Measurements from ENCODE around the gene DUSP16.
A peak's percentile ranks its signal among the peaks of the same experiment; 100 is the strongest.
"Not testable (repeated sequence)": the region's sequence is repeated elsewhere in the genome, so short reads cannot be mapped to it uniquely, and the experiment has no call there.

The DUSP16 gene

DNA sequence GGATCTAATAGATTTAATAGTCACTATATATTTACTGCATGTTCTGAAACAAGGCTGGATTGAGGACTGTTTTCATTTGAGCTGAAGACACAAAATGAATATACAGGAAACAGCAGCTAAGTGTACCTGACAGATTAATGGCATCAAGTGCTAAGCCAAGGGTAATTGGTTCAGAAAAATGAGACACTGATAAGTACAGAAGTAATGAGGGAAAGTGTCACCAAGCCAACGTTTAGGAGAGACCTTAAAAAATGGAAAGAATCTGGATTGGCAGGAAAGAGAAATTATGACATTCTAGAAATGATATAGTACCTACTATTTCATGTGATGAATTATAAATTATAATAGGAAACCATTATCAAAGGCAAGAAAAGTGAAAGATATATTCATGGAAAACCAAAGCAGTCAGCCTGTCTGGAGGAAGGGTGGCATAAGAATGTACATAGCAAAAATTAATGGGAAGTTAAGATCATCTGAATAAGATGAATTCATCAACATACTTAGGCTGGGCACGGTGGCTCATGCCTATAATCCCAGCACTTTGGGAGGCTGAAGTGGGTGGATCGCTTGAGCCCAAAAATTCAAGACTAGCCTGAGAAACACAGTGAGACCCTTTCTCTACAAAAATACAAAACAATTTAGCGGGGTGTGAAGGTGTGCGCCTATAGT lies 21.0 kb upstream of the DUSP16 start:
- no peak for DNase-seq

DNA sequence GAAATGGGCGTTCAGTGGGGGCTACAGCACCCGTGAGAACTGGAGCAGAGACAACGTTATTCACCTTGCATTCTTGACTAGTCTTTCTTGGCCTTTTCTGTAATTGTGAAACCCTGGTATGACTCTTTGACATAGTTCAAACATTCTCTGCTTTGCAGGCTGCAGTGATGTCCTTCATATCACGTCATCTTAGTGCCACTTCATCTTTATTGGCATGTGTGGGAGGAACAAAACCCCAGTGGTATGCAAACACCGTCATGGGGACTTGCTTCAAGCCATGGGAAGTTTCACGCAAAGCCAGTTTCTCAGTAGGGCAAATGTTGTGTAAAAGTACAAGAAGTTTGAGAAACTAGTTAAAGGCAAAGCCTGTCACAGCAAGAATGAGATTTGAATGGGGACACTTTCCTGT lies 20.2 kb upstream of the DUSP16 start:
- no peak for DNase-seq

DNA sequence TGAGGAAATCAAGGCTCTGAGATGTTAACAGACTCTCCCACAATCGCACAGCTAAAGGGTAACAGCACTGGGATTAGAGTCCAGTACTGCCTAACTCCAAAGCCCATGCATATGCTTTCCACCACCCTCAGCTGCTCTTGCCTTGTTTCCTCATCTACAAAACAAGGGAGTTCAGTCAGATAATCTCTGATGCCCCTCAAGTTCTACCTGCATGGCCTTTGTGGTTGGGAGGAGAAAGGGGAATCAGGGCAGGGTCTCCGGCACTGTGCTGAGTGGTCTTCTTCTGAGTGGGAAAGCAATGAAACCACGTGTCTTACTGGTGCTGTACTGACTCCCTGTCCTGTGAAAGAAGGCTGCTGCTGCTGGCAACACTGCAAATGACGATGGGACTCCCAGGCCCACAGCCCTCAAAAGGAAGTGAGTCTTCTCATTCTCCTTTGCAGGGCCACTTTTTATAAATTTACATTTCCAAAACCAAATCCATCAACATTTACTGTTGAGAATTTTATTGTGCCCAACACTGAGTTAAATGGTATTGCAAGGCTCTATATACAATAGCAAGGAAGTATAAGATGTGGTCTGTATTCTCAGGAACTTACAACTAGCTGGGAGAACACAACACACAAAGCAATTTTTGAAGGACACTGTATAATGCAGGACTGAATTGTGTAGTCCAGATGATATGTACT lies 19.7 kb upstream of the DUSP16 start:
- DNase-seq: no peak

DNA sequence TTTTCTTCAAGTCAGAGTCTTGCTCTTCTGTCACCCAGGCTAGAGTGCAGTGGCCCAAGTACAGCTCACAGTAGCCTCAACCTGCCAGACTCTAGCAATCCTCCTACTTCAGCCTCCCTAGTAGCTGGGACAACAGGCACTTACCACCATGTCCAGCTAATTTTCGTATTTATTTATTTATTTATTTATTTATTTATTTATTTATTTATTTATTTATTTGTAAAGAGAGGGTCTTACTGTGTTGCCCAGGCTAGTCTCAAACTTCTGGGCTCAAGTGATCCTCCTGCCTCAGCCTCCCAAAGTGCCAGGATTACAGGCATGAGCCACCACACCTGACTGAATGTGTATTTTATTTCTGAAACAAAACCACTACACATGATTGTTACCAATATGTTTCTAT lies 18.1 kb upstream of the DUSP16 start:
- DNase-seq: not testable (repeated sequence)

DNA sequence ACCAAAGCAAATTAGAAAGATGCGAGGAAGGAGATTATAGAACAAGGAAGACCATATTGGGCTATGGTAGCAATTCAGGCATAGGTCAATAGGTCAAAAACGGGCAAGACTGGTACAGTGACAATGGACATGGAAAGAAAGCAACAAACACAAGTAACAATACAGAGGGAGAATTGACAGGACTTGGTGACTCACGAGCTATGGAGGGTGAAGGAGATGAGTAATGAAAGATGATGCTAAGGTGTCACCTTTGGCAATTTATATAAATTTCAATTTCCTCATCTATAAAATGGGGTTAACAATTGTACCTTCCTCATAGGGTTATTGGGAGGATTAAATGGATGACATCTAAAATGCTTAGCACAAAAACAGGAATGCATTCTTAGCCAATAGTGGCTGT lies 15.1 kb upstream of the DUSP16 start:
- DNase-seq: no peak

DNA sequence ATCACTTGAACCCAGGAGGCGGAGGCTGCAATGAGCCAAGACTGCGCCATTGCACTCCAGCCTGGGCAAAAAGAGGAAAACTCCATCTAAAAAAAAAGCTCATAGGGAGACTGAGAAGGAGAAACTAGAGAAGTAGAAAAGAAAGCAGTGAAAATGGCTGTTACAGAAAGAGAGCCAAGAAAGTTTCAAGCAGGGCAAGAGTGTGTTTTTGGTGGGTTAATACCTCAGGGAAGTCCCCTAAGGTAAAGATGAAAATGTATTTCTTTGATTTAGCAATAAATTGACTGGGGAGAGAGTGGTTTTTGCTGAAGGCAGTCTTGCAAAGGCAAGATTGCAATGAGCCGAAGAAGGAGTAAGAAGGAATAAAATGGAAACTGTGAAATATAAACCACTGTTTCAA lies 10.0 kb upstream of the DUSP16 start:
- DNase-seq: no peak

DNA sequence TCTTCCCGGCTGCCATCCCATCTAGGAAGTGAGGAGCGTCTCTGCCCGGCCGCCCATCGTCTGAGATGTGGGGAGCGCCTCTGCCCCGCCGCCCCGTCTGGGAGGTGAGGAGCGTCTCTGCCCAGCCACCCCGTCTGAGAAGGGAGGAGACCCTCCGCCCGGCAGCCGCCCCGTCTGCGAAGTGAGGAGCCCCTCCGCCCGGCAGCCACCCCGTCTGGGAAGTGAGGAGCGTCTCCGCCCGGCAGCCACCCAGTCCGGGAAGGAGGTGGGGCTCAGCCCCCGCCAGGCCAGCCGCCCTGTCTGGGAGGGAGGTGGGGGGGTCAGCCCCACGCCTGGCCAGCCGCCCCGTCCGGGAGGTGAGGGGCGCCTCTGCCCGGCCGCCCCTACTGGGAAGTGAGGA lies 3.3 kb upstream of the DUSP16 start:
- DNase-seq: not testable (repeated sequence)

DNA sequence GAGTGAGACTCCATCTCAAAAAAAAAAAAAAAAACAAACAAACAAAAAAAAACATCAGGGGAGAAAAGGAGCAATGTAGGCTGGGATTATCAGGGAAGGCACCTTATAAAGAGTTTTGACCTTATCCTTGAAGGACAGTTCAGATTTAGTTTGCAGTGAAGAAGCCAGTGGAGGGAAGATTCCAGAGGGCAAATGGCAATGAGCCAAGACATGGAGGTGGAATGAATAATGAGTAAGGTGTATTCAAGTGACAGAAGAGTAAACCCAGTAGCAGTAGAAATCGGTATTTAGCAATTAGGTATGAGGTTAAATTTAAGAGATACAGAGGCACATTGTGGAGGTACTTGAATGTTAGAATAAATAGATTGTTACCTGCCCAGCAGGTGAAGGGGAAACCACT lies 2.2 kb upstream of the DUSP16 start:
- no peak for DNase-seq

GRCh38 chr12:12563290-12563928 lies 746 bp upstream of the DUSP16 start:
- no peak for DNase-seq

- DNase-seq: no peak
Measured at GRCh38 chr12:12562016-12562483, 613 bp downstream of the DUSP16 start.

- DNase-seq: peak; percentile 18
Measured at GRCh38 chr12:12561371-12562015, 1.2 kb downstream of the DUSP16 start.

DNA sequence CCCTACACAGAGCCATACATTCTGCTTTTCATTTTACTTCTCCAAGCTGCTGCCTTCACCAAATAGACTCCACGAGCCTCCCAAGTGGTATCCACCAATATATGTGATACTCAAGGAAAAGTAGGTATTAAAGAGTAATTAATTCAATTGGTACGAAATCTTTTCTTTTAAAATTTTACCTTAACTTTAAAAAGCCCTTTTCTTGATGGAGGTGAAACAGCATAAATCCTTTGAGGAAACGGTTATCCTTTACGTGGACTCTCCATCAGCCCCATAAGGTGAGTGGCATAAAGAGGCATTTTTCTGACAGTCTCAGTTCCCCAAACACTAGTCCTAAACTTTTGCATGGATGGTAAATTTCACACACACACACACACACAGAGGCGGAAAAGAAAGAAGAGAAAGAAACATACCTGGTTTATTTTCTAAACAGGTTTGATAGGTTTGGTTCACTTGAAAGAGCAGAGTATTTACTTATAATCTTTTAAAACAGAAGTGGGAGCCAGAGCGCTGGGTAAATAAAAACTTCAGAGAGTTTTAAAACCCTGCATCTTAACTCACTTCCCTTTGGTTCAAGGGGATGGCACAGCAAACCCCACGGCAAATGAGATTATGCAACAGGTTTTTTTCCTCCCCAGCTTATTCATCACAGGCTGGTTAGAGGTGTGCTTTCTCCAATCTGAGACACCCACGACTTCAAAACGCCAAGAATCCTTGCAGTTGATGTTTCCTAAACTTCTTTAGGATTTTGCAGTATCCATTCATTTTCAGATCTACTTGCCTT lies 1.9 kb downstream of the DUSP16 start:
- DNase-seq: peak; percentile 81

- no peak for DNase-seq
Measured at GRCh38 chr12:12559719-12560296, 2.9 kb downstream of the DUSP16 start.

- no peak for DNase-seq
Measured at GRCh38 chr12:12558291-12558690, 4.4 kb downstream of the DUSP16 start.

- no peak for DNase-seq
Measured at GRCh38 chr12:12557733-12558132, 4.9 kb downstream of the DUSP16 start.

GRCh38 chr12:12555656-12556055 lies 7.0 kb downstream of the DUSP16 start:
- DNase-seq: no peak

DNA sequence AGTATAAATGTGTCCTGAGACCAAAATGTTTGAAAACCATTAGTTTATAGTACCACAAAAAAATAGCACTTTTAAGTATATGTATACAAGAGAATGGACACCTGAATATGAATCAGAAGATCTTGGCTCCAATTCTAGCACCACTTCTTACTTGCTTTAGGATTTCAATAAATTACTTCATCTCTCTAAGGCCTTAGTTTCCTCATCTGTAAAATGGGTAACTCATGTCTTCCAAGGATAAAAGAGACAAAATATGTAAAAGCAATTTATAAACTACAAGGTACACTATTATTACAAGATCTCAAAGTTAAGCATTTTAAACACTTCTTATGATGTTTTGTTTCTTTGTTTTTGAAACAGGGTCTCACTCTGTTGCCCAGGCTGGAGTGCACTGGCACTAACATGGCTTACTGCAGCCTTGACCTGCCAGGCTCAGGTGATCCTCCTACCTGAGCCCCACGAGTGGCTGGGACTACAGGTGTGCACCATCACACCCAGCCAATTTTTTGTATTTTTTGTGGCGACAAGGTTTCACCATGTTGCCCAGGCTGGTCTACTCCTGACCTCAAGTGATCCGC lies 9.4 kb downstream of the DUSP16 start:
- no peak for DNase-seq

- no peak for DNase-seq
Measured at GRCh38 chr12:12551115-12551514, 11.5 kb downstream of the DUSP16 start.

DNA sequence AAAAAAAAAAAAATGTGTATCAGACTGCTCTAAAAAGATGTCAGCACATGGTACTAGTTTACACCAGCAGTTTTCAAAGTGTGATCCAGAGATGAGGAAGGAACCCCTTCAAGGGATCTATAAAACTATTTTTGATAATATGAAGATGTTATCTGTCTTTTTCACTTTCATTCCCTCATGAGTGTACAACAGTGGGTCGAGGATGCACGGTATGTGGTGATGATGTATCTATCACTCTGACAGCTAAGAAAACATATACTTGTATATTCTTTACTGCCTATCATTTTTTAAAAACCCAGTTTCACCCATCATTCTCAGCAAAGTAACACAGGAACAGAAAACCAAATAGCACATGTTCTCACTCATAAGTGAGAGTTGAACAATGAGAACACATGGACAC lies 12.4 kb downstream of the DUSP16 start:
- no peak for DNase-seq

- no peak for DNase-seq
Measured at GRCh38 chr12:12549426-12549825, 13.2 kb downstream of the DUSP16 start.

DNA sequence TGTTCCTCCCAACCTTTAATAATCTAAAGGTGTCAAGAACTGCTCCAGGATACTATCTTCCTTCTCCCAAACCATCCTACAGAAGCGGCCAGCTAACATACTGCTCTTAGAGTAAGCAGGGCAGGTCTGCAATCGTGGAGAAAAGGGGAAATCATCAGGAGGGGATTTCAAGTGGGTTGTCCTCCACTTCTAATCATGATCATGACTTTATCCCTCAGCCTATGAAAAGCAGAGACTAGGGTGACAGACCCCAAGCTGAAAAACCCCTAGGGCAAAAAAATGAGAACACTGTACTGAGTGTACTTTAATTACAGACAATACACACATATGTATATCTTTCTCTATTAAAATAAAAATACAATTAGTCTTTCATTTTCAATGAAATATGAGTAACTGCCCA lies 13.9 kb downstream of the DUSP16 start:
- no peak for DNase-seq

DNA sequence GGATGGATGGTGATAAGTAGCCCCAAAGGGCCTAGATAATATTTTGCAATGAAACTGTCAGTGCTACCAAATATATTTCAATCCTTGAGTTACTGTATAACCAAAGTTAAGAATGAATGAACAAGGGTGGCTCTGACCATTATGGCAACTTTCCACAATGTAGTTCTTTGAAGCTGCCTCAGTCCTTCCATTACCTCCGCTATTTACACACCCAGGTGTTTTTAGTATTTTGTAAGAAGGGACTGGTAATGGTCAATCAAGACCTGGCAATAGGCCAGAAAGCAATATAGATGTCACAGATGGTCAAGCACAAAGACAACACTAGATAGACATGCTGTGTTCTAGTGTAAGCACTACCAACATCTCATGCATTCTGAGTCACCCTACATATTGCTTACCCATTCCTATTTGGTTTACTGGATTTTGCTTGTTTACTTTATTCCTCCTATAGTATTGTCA lies 16.3 kb downstream of the DUSP16 start:
- DNase-seq: no peak
